K562 (cell line): Measurements from ENCODE around the gene LMNTD2. TPM values are rescaled to one million over a fixed set of nuclear protein-coding genes. Genes with fewer than 3 reads are reported as not detected.

Source experiments
- AFF1 ChIP-seq, 2 experiments: fragments of 450-650 bp; IDR thresholded peaks; 2 replicates each; pipeline ENCODE4 v1.6.1; 2018; ENCODE audit warnings: mild to moderate bottlenecking in 2 of 2, low read depth in 1 of 2; ENCODE audit not compliant: partially characterized antibody in 2 of 2
- ARID1B ChIP-seq: fragments of 450-650 bp; IDR thresholded peaks from 2 replicates; pipeline ENCODE4 v1.6.1; 2016; ENCODE audit warnings: antibody characterized with exemption, mild to moderate bottlenecking, inconsistent platforms
- ATF2 ChIP-seq: sonication (generic); formaldehyde crosslinking; IDR thresholded peaks from 2 replicates; pipeline ENCODE4 v1.8.1; 2022; ENCODE audit warnings: missing genetic modification reagents
- ATF7 ChIP-seq: fragments of 450-650 bp; IDR thresholded peaks from 2 replicates; pipeline ENCODE4 v1.7.1; 2014; ENCODE audit warnings: mild to moderate bottlenecking, moderate library complexity
- BMI1 ChIP-seq: fragments of 150-350 bp; IDR thresholded peaks from 2 replicates; pipeline ENCODE4 v1.6.1; 2014; ENCODE audit warnings: low read length
- CBX3 ChIP-seq, 2 experiments: IDR thresholded peaks; 1 replicate in 1 of 2; 2 replicates in 1 of 2; pipeline ENCODE4 v1.6.1; 2012; ENCODE audit warnings: inconsistent platforms in 2 of 2, low read length in 2 of 2, borderline replicate concordance in 1 of 2, control low read depth in 1 of 2
- CREB3L1 ChIP-seq: fragments of 450-650 bp; IDR thresholded peaks from 2 replicates; pipeline ENCODE4 v1.6.1; 2014; ENCODE audit warnings: low read depth, mild to moderate bottlenecking, moderate library complexity, borderline replicate concordance
- E2F4 ChIP-seq: sonication (generic); formaldehyde crosslinking; IDR thresholded peaks from 2 replicates; pipeline ENCODE4 v1.8.0; 2022; ENCODE audit warnings: mild to moderate bottlenecking, low read depth, missing genetic modification reagents
- ESRRB ChIP-seq: fragments of 250-450 bp; sonication (Bioruptor Pico); IDR thresholded peaks from 2 replicates; pipeline ENCODE4 v1.5.0; 2020; ENCODE audit warnings: mild to moderate bottlenecking, moderate library complexity, borderline replicate concordance
- HES1 ChIP-seq: fragments of 450-650 bp; IDR thresholded peaks from 2 replicates; pipeline ENCODE4 v1.6.1; 2016; ENCODE audit warnings: low read depth, mild to moderate bottlenecking, moderate library complexity
- NR2C2 ChIP-seq, 2 experiments: fragments of 200-800 bp in 1 of 2; sonication (Bioruptor generic) in 1 of 2; sonication (generic) in 1 of 2; formaldehyde crosslinking in 1 of 2; IDR thresholded peaks; 2 replicates each; pipeline versions ENCODE4 v1.6.1 to v1.8.0; 2016 to 2022; ENCODE audit warnings: mild to moderate bottlenecking in 1 of 2, missing compliant biosample characterization in 1 of 2, missing genetic modification characterization in 1 of 2, missing genetic modification reagents in 1 of 2
- PHF21A ChIP-seq: fragments of 450-650 bp; IDR thresholded peaks from 2 replicates; pipeline ENCODE4 v1.6.1; 2017; ENCODE audit warnings: low read depth, borderline replicate concordance
- RNF219 ChIP-seq: fragments of 250-450 bp; sonication (Bioruptor Pico); IDR thresholded peaks from 2 replicates; pipeline ENCODE4 v1.5.0; 2022; ENCODE audit warnings: mild to moderate bottlenecking
- TGIF2 ChIP-seq: sonication (generic); formaldehyde crosslinking; IDR thresholded peaks from 2 replicates; pipeline ENCODE4 v1.8.1; 2022; ENCODE audit warnings: mild to moderate bottlenecking, missing genetic modification reagents, moderate library complexity
- ZNF668 ChIP-seq: fragments of 250-450 bp; sonication (Bioruptor Pico); IDR thresholded peaks from 2 replicates; pipeline ENCODE4 v1.8.0; 2022; ENCODE audit warnings: mild to moderate bottlenecking, inconsistent platforms
- ZNF695 ChIP-seq: fragments of 450-650 bp; formaldehyde crosslinking; IDR thresholded peaks from 2 replicates; pipeline ENCODE4 v1.4.0; 2020; ENCODE audit warnings: mild to moderate bottlenecking, moderate library complexity
- polyA plus RNA-seq, 8 experiments: library from polyadenylated mRNA; depleted of rRNA in 4 of 8; stranded (reverse) in 5 of 8; unstranded in 3 of 8; fragments of >200 nt; fragmentation: Nextera tagmentation in 2 of 8; fragmentation: Illumina TruSeq in 1 of 8; extraction: Ambion mirVana in 2 of 8; extraction: Trizol in 1 of 8; gene quantifications; 2 replicates each; pipeline versions ENCODE4 v1.2.1 to v1.2.3, GENCODE V29; 2011 to 2014; ENCODE audit warnings: inconsistent platforms in 1 of 8, missing spikeins in 1 of 8
- total RNA-seq, 7 experiments: library from RNA; depleted of rRNA in 6 of 7; stranded (reverse); fragments of >200 nt in 6 of 7; fragmentation: Illumina TruSeq in 2 of 7; extraction: Trizol in 2 of 7; gene quantifications; 2 replicates each; pipeline versions ENCODE4 v1.2.1 to v1.2.3, GENCODE V29; 2011 to 2021; ENCODE audit warnings: low replicate concordance in 1 of 7

LMNTD2 gene
- total and polyA plus RNA-seq, 9 of the 15 experiments (the other 6 are each of a cell fraction or from before 2014, with no cell fraction given), result 0.48 to 4.2 (median 1.5) TPM; not detected in 3

- TF ChIP-seq AFF1 (IDR thresholded peaks at IDR 0.05; ENCODE audit: low read depth in 1 of 2, partially characterized antibody in 2 of 2) (no peak), ARID1B (peak; percentile 47), ATF7 (peak; percentile 72), PHF21A (no peak), CREB3L1 (no peak), ESRRB (no peak), NR2C2 (CRISPR knock-in tag; IDR thresholded peaks at IDR 0.05) (no peak), NR2C2 (tag; IDR thresholded peaks at IDR 0.05) (peak; percentile 50; the same call in 1 of the 2 replicates), RNF219 (CRISPR knock-in tag) (no peak), BMI1 (no peak), ZNF695 (CRISPR knock-in tag) (no peak), ATF2 (CRISPR knock-in tag) (no peak), E2F4 (CRISPR knock-in tag) (no peak), TGIF2 (CRISPR knock-in tag) (no peak), CBX3 (IDR thresholded peaks at IDR 0.05; ENCODE audit: borderline replicate concordance in 1 of 2, low read length in 2 of 2) (no peak), HES1 (no peak), ZNF668 (CRISPR knock-in tag) (no peak)
Measured at GRCh38 chr11:587978-588380, 27.4 kb upstream of the LMNTD2 start (continued).
